ENCODE results near the gene AUNIP.

AUNIP gene

DNA sequence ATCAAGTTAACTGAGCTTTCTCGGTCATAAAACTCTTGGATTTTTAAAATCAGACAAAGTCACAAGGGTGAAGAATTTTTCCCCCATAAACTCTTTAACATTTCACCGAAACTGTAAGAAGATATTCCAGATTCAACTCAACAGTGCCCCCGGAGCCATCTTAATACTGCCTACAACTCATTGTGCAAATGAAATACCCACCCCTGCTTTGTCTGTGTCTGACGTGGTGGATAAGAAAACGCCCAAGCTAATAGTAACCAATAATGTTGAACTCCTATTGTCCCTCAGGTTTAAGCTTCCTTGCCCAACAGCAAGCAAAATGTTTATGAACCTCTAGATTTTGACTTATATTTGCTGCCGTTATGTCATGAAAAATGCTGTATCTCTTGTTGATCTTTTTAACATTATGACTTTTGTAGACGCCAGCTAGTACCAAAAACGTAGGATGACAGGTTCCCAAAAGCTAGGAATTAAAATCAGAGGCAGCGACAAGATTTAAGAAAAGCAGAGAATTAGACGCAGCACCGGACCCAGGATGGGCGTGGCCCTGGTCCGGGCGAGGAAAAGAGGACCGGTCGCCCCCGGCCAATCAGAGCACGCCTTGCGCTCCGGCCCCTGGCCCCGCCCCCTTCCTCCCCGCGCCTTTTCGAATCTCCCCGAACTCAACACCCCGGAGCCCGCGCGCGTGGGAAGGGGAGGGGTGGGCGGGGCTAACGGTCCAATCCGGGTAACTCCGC is 45.9 kb upstream of the AUNIP start:
- TF ChIP-seq ZFX (IDR thresholded peaks at IDR 0.05; ENCODE audit: borderline replicate concordance) = no peak
- TF ChIP-seq, protein P1, sequence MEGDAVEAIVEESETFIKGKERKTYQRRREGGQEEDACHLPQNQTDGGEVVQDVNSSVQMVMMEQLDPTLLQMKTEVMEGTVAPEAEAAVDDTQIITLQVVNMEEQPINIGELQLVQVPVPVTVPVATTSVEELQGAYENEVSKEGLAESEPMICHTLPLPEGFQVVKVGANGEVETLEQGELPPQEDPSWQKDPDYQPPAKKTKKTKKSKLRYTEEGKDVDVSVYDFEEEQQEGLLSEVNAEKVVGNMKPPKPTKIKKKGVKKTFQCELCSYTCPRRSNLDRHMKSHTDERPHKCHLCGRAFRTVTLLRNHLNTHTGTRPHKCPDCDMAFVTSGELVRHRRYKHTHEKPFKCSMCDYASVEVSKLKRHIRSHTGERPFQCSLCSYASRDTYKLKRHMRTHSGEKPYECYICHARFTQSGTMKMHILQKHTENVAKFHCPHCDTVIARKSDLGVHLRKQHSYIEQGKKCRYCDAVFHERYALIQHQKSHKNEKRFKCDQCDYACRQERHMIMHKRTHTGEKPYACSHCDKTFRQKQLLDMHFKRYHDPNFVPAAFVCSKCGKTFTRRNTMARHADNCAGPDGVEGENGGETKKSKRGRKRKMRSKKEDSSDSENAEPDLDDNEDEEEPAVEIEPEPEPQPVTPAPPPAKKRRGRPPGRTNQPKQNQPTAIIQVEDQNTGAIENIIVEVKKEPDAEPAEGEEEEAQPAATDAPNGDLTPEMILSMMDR (IDR thresholded peaks at IDR 0.05) = no peak
- H3K27ac ChIP-seq = peak overlapping the region; percentile 90

DNA sequence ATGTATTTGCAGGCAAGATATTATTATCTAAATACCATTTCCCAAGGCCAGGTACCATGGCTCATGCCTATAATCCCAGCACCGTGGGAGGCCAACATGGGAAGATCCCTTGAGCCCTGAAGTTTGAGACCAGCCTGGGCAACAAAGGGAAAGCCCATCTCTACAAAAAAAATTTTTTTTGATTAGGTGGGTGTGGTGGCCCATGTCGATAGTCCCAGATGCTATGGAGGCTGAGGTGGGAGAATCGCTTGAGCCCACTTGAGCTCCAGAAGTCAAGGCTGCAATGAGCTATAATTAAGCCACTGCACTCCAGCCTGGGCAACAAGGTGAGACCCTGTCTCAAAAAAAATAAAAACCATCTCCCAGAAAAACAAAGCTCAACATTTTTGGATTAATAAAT is 44.7 kb upstream of the AUNIP start:
- H3K27ac ChIP-seq = no peak overlapping the region
- TF ChIP-seq, protein P1 (IDR thresholded peaks at IDR 0.05) = no peak
- no peak for TF ChIP-seq ZFX (IDR thresholded peaks at IDR 0.05; ENCODE audit: borderline replicate concordance)

DNA sequence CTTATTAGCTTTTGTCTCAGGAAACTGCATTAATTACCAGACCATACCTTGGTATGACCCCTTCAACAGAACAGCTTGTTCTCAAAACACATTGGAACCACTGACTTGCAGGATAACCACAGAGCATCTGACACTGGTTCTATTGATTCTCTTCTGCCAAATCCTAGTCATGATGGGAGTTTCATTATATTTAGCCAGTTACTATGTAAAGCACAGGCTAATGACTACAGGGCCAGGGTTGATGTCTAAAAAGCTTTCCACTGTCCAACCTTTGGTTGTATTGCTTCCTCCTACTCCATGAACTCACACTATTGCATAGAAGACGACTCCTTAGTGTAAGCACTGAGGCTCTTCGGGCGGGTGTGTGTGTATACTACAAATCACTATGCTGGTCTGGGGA is 43.2 kb upstream of the AUNIP start:
- H3K27ac ChIP-seq = peak overlapping the region; percentile 20; the same call in 1 of the 2 replicates
- TF ChIP-seq, protein P1 (IDR thresholded peaks at IDR 0.05) = no peak
- TF ChIP-seq ZFX (IDR thresholded peaks at IDR 0.05; ENCODE audit: borderline replicate concordance) = no peak

DNA sequence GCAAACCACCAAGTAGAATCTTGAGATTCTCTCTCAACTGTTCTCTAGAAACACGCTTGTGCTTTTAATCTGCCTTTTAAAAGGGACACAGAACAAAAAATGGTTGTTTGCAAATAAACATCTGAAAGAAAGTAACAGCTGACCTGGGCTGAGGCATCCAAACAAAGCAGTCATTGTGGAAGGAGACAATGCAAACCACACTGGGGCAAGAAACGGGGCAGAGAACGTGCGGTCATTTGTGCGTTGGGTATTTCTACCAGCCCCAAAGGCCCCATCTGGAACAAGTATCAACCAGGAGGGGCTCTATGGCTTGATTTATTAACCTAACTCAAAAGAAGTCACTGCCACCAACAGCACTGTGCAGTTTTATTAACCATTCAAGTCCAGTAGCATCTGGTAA is 41.0 kb upstream of the AUNIP start:
- no peak for TF ChIP-seq ZFX (IDR thresholded peaks at IDR 0.05; ENCODE audit: borderline replicate concordance)
- TF ChIP-seq, protein P1 (IDR thresholded peaks at IDR 0.05) = no peak
- H3K27ac ChIP-seq = no peak overlapping the region

DNA sequence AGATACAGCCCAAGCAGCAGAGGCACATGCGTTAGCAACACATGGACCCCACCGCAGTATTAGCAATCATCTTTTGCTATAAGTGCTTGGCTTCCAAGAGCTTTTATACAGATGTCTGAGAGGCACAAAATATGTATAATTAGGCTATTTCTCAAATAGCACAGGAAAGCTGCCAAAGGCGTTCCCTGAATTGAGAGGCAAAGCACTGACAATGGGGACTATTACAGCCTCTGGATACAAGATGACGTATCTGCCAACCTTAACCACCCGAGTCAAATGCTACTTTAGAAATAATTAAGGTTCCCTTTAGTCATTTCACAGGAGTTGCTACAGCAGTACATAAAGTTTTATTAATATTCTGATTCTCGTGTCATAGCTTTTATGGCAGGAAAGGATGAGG is 40.5 kb upstream of the AUNIP start:
- TF ChIP-seq, protein P1 (IDR thresholded peaks at IDR 0.05) = no peak
- no peak for TF ChIP-seq ZFX (IDR thresholded peaks at IDR 0.05; ENCODE audit: borderline replicate concordance)
- no peak overlapping the region for H3K27ac ChIP-seq

DNA sequence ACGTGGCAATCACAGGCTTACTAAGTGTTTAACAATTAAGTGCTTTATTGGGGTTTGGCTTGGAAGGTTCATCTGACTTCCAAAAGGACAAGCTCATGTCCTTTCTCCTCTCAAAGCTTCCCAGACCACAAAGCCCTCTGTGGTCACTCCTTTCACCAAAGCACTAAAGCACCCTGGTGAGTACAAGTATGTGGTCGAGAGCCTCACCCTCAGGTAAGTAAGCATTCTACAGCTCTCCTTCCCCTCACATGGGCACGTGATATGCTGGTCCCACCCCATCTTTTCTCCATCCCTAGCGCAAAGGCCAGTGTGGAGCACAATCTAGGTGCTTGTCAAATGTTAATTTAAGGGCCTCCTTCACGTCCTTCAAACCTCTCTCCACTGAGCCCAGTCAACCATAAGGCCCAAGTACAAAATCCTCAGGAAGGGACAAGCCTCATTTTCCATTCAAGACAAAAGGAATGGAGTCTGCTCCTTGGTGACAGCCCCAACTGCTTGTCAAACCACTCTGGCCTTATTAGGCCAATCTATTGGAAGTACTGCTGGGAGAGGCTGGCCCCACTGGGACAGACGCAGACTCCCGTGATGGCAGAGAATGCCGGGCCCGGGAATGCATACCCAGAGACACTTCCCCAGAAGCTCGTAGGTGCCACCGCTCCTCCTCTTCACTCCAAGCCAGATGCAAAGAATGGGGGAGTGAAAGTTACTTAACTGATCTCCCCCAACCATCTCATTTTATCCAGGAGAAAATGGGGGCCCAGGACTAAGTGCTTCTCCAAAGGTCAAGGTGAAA is 39.2 kb upstream of the AUNIP start:
- TF ChIP-seq, protein P1 (IDR thresholded peaks at IDR 0.05) = no peak
- TF ChIP-seq ZFX (IDR thresholded peaks at IDR 0.05; ENCODE audit: borderline replicate concordance) = no peak
- H3K27ac ChIP-seq = no peak overlapping the region

DNA sequence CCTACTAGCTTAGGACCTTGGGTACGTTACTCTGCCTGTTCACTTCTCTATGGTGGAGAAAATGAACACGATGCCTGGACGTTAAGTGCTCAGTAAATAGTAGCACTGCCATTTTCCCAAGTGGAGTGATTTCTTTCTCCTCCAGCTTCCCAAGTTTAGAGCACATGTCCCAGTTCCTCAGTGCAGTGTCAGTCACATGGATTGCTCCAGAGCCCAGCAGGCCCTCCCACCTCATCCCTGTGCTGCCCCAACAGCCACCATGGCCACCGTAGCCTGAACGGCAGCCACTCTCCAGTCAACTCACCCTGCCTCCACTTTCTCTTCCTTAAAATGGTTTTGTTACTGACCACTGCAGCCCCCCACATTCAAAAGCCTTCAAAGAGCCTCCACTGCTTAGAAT is 38.5 kb upstream of the AUNIP start:
- TF ChIP-seq, protein P1 (IDR thresholded peaks at IDR 0.05) = no peak
- no peak for TF ChIP-seq ZFX (IDR thresholded peaks at IDR 0.05; ENCODE audit: borderline replicate concordance)
- H3K27ac ChIP-seq = peak overlapping the region; percentile 42; the same call in 1 of the 2 replicates
